MM.1S (cell line): Measurements from ENCODE around the gene INPP5D.

Source experiments
- DNase-seq: peaks from one replicate; pipeline ENCODE4 v3.0.0-alpha.2; 2015
- H2AFZ ChIP-seq: fragments of 300-600 bp; sonication (generic); 2 replicates; pipeline ENCODE4 v1.6.0; 2016; ENCODE audit warnings: antibody characterized with exemption, low read length
- H3F3A ChIP-seq: fragments of 300-600 bp; sonication (generic); 2 replicates; pipeline ENCODE4 v1.6.1; 2016; ENCODE audit warnings: mild to moderate bottlenecking, antibody characterized with exemption, low read length, moderate library complexity, mixed read lengths; ENCODE audit not compliant: insufficient read depth
- H3K27ac ChIP-seq: fragments of 300-600 bp; sonication (generic); 2 replicates; pipeline ENCODE4 v1.5.1; 2016; ENCODE audit warnings: mild to moderate bottlenecking, low read length
- H3K27me3 ChIP-seq: fragments of 300-600 bp; sonication (generic); replicated peaks from 2 replicates; pipeline ENCODE4 v1.6.0; 2016; ENCODE audit warnings: low read length; ENCODE audit not compliant: insufficient read depth
- H3K36me3 ChIP-seq: fragments of 300-600 bp; sonication (generic); replicated peaks from 2 replicates; pipeline ENCODE4 v1.6.1; 2016; ENCODE audit warnings: mild to moderate bottlenecking, low read length, mixed read lengths; ENCODE audit not compliant: insufficient read depth
- H3K4me1 ChIP-seq: fragments of 300-600 bp; sonication (generic); 2 replicates; pipeline ENCODE4 v1.6.1; 2016; ENCODE audit warnings: low read length, mixed read lengths
- H3K4me2 ChIP-seq: fragments of 300-600 bp; sonication (generic); 2 replicates; pipeline ENCODE4 v1.6.0; 2016; ENCODE audit warnings: low read depth, low read length
- H3K4me3 ChIP-seq: fragments of 300-600 bp; sonication (generic); 2 replicates; pipeline ENCODE4 v1.5.1; 2016; ENCODE audit warnings: low read length, mixed read lengths
- H3K79me2 ChIP-seq: fragments of 300-600 bp; sonication (generic); 2 replicates; pipeline ENCODE4 v1.6.1; 2016; ENCODE audit warnings: mixed run types, low read length, mixed read lengths
- H3K9ac ChIP-seq: fragments of 300-600 bp; sonication (generic); 2 replicates; pipeline ENCODE4 v1.6.1; 2016; ENCODE audit warnings: low read length, mixed read lengths
- H3K9me2 ChIP-seq: fragments of 300-600 bp; sonication (generic); replicated peaks from 2 replicates; pipeline ENCODE4 v1.6.1; 2016; ENCODE audit warnings: mild to moderate bottlenecking, low read length, mixed read lengths; ENCODE audit not compliant: insufficient read depth
- H3K9me3 ChIP-seq: fragments of 300-600 bp; sonication (generic); replicated peaks from 2 replicates; pipeline ENCODE4 v1.6.1; 2016; ENCODE audit warnings: mild to moderate bottlenecking, low read length, mixed read lengths; ENCODE audit not compliant: insufficient read depth
- H4K20me1 ChIP-seq: fragments of 300-600 bp; sonication (generic); 2 replicates; pipeline ENCODE4 v1.6.1; 2016; ENCODE audit warnings: mild to moderate bottlenecking, low read length, moderate library complexity, mixed read lengths; ENCODE audit not compliant: insufficient read depth
- CTCF ChIP-seq: fragments of 300-600 bp; sonication (generic); IDR thresholded peaks from 2 replicates; pipeline ENCODE4 v1.5.1; 2016; ENCODE audit warnings: antibody characterized with exemption, low read length, mixed read lengths
- EZH2 ChIP-seq: fragments of 300-600 bp; sonication (generic); optimal IDR thresholded peaks from 2 replicates; pipeline ENCODE3; 2017; ENCODE audit warnings: low read depth, mild to moderate bottlenecking, antibody characterized with exemption, low read length, mixed read lengths
- EZH2phosphoT487 ChIP-seq: fragments of 300-600 bp; sonication (generic); IDR thresholded peaks from 2 replicates; pipeline ENCODE4 v1.6.1; 2018; ENCODE audit warnings: antibody characterized with exemption, low read length

Gene INPP5D

GRCh38 chr2:233140077-233140585, 80.0 kb downstream of the INPP5D start:
- no peaks in the 10 kb centered on the region; the same call in 1 of the 2 replicates for H3K79me2 ChIP-seq
- no peak overlapping the region for H3K9ac ChIP-seq
- no peaks in the 10 kb centered on the region for H3K27me3 ChIP-seq
- peaks cover 16% of the 10 kb centered on the region for H3K4me1 ChIP-seq
- peaks cover 10% of the 10 kb centered on the region; the same call in 1 of the 2 replicates for H3F3A ChIP-seq
- no peaks in the 10 kb centered on the region for H3K36me3 ChIP-seq
- no peak overlapping the region for H3K4me3 ChIP-seq
- no peaks in the 10 kb centered on the region for H4K20me1 ChIP-seq
- no peaks in the 10 kb centered on the region for H3K9me3 ChIP-seq
- H3K4me2 ChIP-seq: no peak overlapping the region
- TF ChIP-seq EZH2phosphoT487 (no peak), EZH2 (no peak), CTCF (no peak)
- no peak overlapping the region for H2AFZ ChIP-seq
- no peak for DNase-seq
- no peaks in the 10 kb centered on the region for H3K9me2 ChIP-seq
- H3K27ac ChIP-seq: no peak overlapping the region

- peaks cover 16% of the 10 kb centered on the region for H3K4me1 ChIP-seq
- H3K79me2 ChIP-seq: no peaks in the 10 kb centered on the region; the same call in 1 of the 2 replicates
- no peak overlapping the region for H2AFZ ChIP-seq
- no peak for TF ChIP-seq EZH2phosphoT487
- TF ChIP-seq EZH2: no peak
- no peak for TF ChIP-seq CTCF
- DNase-seq: no peak
- no peaks in the 10 kb centered on the region for H3K9me2 ChIP-seq
- H3F3A ChIP-seq: peaks cover 10% of the 10 kb centered on the region; the same call in 1 of the 2 replicates
- no peaks in the 10 kb centered on the region for H4K20me1 ChIP-seq
- H3K9me3 ChIP-seq: no peaks in the 10 kb centered on the region
- no peak overlapping the region for H3K4me3 ChIP-seq
- H3K4me2 ChIP-seq: no peak overlapping the region
- no peak overlapping the region for H3K27ac ChIP-seq
- no peak overlapping the region for H3K9ac ChIP-seq
- H3K27me3 ChIP-seq: no peaks in the 10 kb centered on the region
- no peaks in the 10 kb centered on the region for H3K36me3 ChIP-seq
Measured at GRCh38 chr2:233140978-233141377, 80.8 kb downstream of the INPP5D start.

- Histone ChIP-seq H3K79me2 (no peaks in the 10 kb centered on the region; the same call in 1 of the 2 replicates), H3K9ac (no peak overlapping the region), H3K36me3 (no peaks in the 10 kb centered on the region), H3K9me3 (no peaks in the 10 kb centered on the region), H3K4me3 (no peak overlapping the region), H3K9me2 (no peaks in the 10 kb centered on the region), H3F3A (peaks cover 10% of the 10 kb centered on the region; the same call in 1 of the 2 replicates), H2AFZ (no peak overlapping the region), H3K27me3 (no peaks in the 10 kb centered on the region), H3K4me1 (peaks cover 16% of the 10 kb centered on the region), H3K27ac (peak overlapping the region; percentile 38; the same call in 1 of the 2 replicates), H4K20me1 (no peaks in the 10 kb centered on the region), H3K4me2 (peak overlapping the region; percentile 50; the same call in 1 of the 2 replicates)
- no peak for DNase-seq
- TF ChIP-seq CTCF: no peak
- no peak for TF ChIP-seq EZH2phosphoT487
- no peak for TF ChIP-seq EZH2
Measured at GRCh38 chr2:233141901-233142300, 81.8 kb downstream of the INPP5D start.
